ENCODE data around the gene BASP1.

Gene BASP1, protein sequence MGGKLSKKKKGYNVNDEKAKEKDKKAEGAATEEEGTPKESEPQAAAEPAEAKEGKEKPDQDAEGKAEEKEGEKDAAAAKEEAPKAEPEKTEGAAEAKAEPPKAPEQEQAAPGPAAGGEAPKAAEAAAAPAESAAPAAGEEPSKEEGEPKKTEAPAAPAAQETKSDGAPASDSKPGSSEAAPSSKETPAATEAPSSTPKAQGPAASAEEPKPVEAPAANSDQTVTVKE

DNA sequence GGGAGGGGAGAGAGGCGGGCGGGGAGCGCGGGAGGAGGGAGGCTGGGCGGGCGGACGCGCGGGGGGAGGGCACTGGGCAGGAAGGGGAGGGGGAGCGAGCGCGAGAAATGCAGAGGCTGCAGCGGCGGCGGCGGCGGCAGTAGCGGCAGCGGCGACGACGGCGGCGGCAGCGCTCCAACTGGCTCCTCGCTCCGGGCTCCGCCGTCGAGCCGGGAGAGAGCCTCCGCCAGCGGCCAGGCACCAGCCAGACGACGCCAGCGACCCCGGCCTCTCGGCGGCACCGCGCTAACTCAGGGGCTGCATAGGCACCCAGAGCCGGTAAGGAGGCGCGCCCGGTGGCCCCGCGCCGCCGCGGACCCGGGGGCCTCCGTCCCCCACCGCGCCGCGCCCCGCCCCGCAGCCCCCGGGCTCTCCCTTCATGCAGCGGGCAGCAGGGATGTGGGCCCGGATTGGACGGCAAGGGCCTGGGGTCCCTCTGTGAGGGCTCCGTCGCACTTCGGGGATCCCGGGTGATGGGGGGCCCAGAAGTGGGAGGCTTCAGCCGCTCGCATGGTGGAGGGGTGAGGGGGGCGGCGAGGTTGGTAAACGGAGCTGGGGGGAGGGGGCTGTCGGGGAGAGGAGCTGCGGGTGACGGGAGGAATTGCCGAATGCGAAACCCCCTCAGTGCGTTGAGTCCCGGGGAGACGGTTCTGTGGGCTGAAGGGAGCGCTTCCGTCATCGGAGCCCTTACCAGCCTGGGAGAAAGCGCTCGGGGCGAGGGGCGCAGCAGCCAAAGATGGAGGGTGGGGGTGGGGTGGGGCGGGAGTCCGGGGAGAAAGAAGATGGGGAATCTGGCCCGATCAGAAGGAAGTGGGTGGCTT is at the start of gene BASP1:
Gene BASP1, plus strand, starts transcription at position 139 of the 860 bp plus-strand sequence. CDS start 57,586 bp downstream, outside the sequence.
- DNase-seq: peak; percentile 84

DNA sequence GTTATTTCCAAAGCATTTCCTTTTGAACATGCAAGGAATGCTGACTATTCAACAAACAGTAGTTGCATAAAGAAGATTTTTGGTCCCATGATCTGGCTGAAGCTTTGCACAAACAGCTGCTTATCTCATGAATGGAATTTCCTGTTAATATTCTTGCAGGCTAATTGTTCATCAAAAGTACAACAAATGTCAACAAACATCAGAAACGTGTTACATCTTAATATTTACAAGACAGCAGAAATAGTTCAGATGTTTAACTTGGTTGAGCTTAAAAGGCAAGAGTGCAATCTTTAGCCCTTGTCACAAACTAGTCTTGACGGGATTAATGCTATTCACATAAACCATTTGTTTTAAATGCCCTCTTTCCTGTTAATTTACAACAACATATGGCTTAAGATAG is 47.9 kb upstream of the BASP1 start:
- peak; percentile 83 for DNase-seq

DNA sequence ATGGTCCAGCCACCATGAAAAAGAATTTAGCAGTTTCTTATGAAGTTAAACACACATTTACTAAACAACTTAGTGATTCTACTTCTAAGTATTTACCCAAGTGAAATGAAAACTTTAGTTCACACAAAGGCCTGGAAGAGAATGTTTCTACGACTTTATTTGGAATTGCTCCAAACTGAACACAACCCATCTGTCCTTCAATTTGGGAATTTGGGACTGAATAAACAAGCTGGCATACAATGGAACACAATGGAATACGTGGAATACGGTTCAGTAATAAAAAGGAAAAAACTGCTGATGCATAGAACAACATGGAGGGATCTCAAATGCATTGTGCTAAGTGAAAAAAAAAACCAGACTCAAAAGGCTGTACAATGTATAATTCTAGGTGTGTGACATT is 44.6 kb upstream of the BASP1 start:
- no peak for DNase-seq

DNA sequence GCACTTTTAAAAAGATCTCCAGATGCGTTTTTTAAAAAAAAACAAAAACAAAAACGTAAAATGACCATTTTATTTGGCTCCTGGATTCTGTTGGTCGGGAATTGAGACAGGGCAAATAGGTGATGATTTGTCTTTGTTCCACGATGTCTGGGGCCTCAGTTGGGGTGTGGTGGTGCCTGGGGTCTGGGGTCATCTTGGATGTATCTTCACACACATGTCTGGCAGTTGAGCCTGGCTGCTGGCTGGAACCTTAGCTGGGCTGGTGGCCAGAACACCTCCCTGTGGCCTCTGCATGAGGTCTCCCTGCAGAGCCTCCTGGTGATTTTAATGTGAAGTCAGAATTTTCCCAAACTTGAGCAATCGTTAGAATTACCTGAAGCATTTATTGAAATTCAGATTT is 42.5 kb upstream of the BASP1 start:
- no peak for DNase-seq

DNA sequence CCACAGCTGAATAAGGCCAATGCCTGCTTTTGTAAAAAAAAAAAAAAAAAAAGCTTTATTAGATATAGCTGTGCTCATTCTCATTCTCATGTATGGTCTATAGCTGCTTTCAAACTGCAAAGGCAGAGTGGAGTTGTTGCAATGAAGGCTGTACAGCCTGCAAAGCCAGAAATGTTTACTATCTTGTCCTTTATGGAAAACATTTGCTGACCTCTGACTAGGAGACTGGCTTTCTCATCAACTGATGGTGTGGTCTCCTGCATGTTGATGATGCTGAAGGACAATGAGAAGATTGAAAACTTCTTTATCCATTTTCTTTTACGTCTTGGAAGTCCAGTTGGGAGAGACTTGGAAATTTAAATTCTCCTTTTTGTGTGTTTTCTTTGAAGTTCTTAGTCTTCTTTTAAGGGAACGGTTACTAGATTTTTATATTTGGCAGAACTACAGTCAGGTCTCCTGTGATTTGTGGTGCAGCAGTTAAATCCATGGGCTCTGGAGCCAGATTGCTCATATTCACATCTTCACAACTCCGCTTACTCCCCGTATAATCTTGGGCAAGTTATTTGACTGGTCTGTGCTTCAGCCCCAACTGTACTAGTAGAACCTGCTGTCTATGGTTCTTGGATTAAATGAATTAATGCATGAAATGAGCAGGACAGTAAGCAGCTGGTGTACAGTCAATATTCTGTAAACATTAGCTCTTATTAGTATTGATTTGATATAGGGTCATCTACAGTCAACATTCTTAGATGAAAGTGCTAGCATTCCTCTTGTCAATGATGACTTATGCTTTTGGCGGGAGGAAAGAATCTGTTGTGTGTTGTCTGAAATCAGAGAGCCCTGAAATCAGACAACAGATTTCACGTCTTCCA is 39.7 kb upstream of the BASP1 start:
- DNase-seq: no peak

DNA sequence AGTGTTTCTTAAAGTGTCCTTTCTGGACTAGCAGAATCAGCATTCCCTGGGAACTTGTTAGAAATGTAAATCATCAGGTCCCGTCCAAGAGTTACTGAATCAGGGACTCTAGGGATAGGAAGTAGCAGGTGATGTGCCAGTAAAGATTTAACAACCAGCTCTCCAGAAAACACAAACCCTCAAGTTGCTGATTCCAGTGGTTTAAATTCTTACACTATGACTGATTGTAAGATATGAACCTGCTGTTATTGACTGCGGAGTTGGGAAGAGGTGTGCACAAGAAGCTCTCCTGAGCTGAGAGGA is 39.1 kb upstream of the BASP1 start:
- DNase-seq: no peak

DNA sequence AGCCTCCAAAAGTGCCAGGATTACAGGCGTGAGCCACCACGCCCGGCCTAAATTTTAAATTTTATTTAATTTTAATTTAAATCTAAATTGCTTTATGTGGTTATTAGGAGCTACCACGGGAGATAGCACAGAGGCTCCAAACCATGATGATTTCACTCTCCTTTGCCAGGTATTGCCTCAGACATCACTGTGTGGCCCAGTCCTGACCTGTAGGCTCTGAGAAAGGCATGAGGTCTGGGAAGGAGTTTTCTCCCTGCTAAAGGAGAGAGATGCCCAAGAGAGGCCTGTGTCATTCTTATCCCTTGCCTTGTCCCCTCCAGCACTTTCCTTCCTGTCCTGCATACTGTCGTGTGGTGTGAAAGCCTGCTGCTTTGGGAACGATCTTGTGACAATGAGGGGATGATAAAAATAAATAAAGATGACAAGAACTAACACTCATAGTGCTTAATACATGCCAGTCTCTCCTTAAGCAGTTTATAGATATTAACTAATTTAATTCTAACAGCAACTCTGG is 37.0 kb upstream of the BASP1 start:
- DNase-seq: no peak

DNA sequence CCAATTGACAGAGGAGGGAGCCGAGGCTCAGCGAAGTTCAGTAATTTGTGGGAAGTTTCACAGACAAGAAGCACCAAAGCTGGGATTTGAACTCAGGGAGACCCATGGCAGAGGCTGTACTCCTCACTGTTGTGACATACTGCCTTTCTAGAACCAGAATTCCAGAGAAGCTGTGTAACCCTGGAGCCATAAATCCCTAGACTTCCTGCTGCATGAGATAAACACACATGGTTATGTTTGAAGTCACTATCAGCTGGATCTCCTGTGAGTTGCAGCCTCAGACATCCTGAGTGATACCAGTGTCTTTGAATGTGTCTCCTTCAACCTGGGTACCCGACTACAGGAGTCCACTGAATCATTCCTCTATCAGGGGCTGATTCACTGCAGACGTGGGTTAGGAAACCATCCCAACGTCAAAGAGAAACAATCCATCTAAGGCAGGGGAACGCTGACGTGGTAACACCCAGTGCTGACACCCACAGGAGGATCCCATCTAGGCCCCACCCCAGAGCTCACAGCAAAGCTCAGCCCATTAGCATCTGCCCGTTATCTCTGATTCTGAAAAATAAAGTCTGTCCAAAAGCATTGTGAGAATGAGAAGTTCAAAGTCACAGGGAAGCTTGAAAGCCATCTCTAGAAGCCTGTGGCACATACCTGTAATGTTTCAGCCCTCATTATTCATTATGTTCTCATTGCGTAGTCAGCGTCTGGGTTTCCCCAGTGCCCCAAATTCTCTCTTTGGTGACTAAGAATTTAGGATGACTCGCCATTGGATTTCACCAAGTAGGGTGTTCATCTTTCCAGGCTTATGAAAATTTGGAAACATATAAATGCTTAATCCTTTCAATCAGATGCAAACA is 36.3 kb upstream of the BASP1 start:
- DNase-seq: peak; percentile 98

DNA sequence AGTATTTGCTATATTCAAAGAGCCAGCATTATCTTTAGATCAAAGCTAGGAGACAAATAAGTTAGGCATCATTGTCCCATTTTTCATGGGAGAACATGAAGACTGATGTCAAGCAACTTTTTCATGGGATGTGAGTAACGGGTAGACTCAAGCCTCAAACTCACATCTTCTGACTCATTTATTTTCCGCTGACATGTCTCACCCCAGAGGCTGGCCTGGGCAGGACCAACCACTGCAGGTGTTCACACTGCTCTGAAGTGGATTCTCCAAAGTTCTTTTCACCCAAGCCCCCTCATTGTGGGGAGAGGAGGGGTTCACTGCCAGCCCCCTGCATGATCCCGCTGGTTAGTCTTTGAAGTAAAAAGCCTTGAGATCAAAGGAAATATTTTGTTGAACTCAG is 34.9 kb upstream of the BASP1 start:
- peak; percentile 56 for DNase-seq

DNA sequence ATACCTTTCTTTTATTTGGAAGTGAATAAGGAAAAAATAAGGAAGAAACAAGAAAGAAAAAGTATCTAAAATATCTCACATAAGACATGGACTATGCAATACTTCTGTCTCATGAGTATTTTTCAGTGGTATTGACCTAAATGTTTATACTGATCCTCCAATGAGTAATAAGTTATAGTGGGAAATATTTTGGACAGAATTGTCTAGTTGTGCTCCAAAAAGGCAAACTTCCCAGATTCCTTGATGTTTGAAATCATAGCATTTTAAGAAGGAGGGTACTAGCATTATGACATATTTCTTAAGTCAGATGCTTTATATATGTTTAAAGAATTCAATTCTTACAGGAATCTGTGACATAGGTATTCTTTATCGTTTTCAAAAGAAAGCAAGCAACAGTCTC is 34.5 kb upstream of the BASP1 start:
- DNase-seq: peak; percentile 70

DNA sequence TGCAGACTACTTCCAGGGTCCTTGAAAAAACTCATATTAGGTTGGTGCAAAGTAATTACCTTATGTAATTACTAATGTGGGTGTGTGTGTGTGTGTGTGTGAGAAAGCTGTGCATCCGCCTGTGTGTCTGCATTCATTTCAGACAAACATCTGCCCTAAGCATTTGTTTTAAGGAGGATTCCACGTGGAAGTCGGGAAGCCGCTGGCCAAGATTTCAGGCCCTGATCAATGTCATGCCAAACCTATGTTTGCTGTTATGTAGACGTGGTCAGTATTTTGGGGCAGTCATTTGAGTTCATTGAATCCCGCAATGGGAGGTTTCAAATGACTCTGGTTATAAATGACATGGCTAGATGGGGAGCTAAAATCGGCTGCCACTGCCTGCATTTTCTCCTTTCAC is 33.6 kb upstream of the BASP1 start:
- no peak for DNase-seq

DNA sequence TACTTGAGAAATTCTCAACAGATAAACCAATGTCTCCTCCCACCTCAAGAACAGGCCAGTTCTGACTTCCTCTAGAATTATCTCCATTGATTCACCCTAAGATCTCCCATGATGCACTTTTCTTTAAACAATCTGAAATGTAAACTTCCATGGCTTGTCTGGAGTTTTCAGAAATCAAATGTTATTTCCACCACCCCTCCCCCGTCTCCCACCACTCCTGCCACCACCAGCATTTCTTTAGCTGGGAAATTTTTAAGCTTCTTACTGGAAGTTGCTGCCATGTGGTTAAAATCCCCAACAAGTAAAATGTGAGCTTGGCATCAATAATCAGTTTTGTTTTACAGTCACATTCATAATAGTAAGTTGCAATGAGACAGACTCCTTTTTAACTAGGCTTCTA is 32.8 kb upstream of the BASP1 start:
- peak; percentile 43 for DNase-seq

DNA sequence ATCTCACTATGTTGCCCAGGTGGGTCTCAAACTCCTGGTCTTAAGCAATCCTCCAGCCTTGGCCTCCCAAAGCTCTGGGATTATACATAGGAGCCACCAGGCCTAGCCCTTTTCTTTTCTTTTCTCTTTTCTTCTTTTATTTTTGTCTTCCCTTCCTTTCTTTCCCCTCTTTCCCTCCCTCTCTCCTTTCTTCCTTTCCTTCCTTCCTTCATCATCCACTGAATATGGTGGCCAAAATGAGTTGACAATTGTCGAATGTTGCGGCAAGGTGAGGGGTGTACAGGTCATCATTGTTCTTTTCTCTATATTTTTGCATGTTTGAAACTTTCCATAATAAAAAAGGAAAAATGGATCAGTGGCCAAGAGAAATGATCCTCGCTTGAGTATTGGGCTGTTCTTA is 32.1 kb upstream of the BASP1 start:
- no peak for DNase-seq

DNA sequence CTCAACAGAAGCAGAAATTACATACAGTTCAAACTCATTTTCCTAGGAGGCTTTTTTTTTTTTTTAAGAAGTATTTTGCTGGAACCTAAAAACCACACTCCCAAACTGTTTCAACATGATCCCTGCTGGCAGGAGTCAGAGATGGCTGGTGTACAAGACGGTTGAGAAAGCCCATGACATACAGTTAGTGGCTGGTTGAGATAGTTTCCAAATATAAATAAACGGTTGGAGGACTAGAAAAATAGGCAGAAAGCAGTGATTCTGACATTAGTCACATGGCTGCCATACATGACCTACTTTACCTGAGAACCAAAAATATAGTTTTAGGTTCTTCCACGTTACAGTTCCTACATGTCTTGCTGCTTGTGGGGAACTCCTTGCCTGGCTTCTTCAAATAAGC is 31.7 kb upstream of the BASP1 start:
- peak; percentile 93 for DNase-seq

DNA sequence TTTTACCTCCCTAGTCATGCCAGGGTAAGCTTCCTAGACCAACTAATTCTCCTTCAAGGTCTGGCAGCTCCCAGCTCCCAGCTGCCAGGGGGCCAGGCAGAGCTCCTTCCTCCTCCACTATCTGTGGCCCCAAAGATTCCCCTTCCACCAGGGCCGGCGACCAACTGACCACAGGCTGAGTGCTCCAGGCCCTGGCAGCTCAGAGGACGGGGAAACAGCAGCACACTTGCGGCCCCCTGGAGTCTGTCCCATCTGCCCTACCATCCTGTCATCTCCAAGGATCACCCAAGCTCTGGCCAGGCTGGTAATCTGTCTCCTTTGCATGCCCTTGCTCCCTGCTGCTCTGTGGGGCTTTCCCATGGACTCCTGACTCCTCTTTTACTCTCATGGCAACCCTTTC is 31.2 kb upstream of the BASP1 start:
- DNase-seq: no peak

DNA sequence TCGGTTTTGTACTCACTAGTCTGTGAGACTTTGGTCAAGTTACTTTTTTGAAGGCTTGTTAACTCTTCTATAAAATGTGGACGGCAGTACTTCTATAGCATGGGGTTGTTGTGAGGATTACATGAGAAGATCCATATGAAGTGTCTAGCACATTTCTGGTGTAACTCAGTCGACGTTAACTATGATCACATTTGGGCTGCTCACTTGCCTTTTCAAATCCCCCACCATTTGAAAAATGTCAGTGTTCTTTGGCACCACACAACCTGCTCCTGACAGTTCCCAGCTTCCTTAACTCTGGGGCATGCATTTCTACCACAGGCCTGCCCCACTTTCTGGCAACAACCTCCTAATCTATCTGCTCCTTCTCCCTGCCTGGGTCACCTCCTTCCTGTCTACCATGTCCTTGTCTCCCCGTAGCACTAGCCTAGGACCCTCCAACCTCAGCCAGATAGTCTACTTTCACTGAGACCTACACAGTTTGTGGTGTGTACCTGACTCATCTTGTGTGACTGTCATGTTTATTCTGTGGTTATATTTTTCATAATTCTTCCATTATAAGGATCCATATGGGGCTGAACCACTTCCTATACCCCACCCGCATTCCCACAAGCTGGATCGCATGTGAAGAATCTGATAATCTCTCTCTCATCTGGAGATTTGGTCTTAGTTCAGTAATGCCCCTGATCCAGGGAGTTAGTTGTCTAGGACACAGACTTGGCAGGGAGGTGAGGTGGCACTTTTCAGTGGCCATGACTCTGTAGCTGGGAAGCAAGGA is 30.2 kb upstream of the BASP1 start:
- DNase-seq: peak; percentile 75

DNA sequence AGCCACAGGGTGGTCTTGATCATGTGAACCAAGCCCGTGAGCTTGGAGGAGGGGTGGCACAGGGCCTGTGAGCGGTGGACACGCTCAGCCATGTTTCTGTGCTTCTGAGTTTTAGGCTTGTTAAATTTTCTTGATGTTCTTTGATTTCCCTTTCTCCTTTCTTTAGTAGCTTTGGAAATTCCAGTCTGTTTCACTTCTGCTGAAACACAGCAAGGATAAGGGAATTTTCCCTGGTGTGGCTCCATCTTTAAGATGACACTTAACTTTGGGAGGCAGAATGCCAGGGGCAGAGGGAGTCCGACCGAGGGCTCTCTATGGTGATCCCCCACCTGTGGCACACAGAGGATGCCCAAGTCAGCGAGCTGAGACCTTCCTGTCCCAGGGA is 29.7 kb upstream of the BASP1 start:
- no peak for DNase-seq

DNA sequence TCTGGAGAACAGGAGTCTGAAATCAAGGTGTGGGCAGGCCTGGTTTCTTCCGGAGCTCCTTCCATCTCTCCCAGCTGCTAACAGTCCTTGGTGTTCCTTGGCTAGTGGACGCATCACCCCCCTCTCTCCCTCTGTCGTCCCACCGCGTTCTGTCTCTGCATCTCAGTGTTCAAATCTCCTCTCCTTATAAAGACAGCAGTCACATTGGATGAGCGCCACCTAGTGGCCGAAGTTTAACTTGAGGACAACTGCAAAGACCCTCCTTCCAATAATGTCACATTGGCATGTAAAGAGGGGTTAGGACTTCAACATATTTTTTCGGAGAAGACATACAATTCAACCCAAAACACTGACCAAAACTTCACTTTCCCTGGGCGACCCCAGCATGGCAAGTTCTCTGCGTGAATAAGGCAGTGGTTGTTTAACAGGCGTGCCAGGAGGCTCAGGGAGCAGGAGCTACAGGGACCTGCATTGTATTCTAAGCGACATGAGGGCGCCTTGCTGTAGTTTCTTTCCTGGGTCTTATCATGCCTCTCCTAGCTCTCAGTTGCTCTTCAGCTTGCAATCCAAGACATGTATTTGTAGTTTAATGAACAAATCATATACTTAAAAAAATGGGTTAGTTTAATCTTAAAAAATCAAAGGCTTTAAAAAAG is 27.9 kb upstream of the BASP1 start:
- peak; percentile 80 for DNase-seq

DNA sequence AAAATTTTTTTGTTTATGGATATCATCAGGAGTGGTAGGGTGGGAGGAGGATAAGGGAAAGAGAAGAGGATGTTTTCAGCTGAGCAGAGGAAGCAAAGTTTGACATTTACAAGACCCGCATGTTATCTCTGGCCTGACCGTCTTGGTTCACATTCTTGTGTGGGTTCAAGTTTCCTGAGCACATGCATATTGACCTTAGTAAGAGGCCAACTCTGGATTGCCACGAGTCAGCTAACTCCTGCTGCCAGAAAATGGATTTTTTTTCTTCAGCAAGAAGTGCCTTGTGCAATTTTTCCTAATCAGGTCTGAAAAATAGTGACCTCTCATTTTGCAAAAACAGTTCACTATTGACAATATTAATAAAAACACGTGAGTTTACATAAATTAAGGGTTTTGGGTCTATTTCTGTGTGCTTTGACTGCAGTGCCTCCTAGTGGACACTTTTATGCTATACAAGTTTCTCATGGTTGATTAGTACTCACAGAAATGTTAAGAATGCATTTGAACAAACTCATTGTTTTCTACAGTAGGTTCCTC is 27.1 kb upstream of the BASP1 start:
- peak; percentile 76 for DNase-seq

DNA sequence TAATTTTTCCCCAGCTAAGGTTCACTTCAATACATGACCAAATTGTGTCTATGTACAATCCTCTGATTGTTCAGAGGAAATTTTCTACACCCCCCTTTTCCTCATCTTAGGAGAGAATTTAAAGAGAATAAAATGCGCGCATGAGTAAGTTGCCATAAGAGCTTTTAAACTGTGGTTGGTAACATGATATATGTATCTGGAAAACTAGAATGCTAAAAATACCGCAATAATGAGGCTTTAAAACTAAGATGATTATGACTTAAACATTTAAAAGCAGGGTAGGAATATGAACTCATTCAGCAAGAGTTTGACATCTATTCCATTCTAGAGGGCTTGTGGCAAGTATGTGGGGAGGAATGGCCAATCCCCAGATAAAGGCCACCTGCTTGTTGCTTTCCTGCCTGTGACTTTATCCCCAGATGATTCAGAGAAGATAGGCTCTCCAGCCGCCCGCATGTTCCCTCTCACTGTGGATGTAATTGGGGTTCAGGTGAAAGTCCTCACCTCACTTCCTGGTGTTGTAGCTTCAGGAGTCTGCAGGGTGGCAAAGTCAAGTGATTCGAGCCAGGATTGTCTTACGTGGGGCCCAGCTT is 26.5 kb upstream of the BASP1 start:
- peak; percentile 76 for DNase-seq

Measured in fibroblast of skin of right quadriceps (primary cell).